HG03575 (cell line): ENCODE results near the gene CPD.
"Not testable (repeated sequence)": the region's sequence is repeated elsewhere in the genome, so short reads cannot be mapped to it uniquely, and the experiment has no call there.

Experiments used
- ATAC-seq: cut with Tn5 transposase; IDR thresholded peaks from one replicate; pipeline ENCODE4 v1.9.1; 2021; ENCODE audit not compliant: unreplicated experiment, insufficient number of reproducible peaks, low FRiP score; ENCODE audit errors: extremely low read depth

The CPD gene

GRCh38 chr17:30414486-30414885, 35.8 kb downstream of the CPD start:
- ATAC-seq = no peak

GRCh38 chr17:30415491-30415890, 36.8 kb downstream of the CPD start:
- ATAC-seq = no peak

DNA sequence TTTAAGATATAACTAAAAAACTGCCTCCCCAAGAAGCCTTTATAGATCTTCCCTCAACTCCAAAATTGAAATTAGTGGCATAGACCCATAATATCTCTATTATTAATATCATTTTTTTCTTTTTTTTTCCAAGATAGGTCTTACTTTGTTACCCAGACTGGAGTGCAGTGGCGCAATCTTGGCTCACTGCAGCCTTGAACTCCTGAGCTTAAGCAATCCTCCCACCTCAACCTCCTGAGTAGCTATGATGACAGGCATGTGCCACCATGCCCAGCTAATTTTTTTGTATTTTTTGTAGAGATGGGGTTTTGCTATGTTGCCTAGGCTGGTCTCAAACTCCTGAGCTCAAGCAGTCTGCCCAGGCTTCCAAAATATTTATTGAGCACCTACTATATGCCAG, 39.3 kb downstream of the CPD start:
- ATAC-seq = not testable (repeated sequence)

DNA sequence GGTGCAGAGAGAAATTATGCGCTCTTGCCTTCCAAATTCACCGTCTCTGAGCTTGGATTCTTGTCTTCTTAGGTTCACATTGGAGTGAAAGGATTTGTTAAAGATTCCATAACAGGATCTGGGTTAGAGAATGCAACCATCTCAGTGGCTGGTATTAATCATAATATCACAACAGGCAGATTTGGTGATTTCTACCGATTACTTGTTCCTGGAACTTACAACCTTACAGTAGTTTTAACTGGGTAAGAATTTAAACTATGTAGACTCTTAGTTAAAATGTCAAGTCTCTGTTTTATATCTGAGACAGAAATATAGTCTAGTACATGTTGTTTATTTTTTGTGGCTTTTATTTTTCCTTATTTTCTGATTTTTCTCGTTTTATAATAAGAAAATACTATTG, 42.9 kb downstream of the CPD start:
- no peak for ATAC-seq

GRCh38 chr17:30422171-30422570, 43.4 kb downstream of the CPD start:
- no peak for ATAC-seq

DNA sequence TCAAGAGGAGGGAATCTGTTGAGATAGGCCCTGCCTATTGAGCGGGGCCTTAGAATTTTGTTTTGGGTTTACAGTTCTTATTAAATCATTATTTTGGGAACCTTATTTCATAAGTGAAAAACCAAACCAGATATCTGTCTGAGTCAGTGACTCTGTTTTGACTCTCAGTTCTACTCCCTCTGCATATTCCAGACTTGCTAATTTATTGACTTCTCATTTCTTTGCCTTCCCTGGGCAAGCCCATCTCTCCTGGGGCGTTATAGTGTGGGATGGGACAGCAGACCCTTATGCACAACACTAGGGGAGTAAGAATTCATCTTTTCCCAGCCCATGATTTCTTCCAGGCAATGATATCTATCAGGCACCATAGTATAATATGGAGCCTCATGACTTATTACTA, 45.7 kb downstream of the CPD start:
- no peak for ATAC-seq

DNA sequence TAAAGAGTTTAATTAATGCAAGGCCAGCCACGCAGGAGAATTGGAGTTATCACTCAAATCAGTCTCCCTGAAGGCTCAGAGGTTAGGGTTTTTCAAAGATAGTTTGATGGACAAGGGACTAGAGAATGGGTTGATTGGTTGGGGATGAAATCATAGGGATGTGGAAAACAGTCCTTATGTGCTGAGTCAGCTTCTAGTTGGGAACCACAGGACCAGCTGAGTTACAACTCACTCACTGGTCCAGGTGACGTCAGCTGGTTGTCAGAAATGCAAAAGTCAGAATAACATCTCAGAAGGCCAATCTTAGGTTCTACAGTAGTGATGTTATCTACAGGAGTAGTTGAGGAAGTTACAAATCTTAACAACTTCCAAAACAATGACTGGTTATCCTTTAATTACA, 47.6 kb downstream of the CPD start:
- no peak for ATAC-seq

- no peak for ATAC-seq
Measured at GRCh38 chr17:30427611-30428010, 48.9 kb downstream of the CPD start.

DNA sequence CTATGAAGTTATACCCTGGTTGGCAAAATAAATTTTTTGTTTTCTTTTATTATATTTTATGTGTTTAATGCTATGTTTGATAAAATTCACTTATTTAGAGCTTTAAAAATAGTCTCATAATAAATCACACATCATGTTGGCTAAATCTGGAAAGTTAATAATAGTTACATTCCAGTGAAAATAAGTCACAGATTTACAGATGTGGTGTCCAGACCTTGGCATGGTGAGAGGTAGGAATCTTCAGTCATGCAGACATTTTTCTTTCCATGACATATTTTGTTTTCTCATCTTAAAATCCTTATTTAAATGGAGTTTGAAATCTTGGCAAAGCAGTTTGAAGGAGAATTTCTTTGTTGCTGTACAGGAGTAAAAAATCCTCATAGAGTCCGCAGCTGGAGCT, 50.4 kb downstream of the CPD start:
- no peak for ATAC-seq

- no peak for ATAC-seq
Measured at GRCh38 chr17:30433514-30433913, 54.8 kb downstream of the CPD start.

- ATAC-seq = no peak
Measured at GRCh38 chr17:30436729-30437128, 58.0 kb downstream of the CPD start.

DNA sequence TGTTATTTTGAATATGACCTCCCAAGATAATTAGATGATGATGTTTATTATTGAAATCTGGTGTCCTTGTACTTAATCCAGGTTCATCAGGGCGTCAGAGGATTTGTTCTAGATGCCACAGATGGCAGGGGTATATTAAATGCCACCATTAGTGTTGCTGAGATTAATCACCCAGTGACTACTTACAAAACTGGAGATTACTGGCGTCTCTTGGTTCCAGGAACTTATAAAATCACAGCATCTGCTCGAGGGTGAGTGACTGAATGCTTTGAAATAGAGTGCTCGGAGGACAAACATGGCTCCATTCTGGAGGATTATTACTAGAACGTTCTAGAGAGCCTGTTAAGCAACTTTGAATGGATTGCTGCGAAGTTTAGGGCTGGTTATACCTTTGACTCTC, 65.0 kb downstream of the CPD start:
- no peak for ATAC-seq

DNA sequence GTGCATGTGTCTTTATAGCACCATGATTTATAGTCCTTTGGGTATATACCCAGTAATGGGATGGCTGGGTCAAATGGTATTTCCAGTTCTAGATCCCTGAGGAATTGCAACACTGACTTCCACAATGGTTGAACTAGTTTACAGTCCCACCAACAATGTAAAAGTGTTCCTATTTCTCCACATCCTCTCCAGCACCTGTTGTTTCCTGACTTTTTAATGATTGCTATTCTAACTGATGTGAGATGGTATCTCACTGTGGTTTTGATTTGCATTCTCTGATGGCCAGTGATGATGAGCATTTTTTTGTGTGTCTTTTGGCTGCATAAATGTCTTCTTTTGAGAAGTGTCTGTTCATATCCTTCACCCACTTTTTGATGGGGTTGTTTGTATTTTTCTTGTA, 67.9 kb downstream of the CPD start:
- ATAC-seq = not testable (repeated sequence)

DNA sequence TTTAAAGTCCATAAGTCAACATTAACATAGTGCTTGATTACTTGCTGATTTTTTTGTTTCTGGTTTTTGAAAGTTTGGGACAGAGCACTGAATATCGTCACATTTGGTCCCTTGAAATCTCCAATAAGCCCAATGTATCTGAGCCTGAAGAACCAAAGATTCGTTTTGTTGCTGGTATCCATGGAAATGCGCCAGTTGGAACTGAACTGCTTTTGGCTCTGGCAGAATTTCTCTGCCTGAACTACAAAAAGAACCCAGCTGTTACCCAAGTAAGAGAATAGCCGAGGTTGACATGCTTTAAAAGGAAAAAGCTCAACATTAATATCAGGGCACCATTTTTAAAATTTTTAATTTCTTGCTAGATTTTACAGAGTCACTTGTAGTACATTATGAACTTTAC, 70.8 kb downstream of the CPD start:
- no peak for ATAC-seq

DNA sequence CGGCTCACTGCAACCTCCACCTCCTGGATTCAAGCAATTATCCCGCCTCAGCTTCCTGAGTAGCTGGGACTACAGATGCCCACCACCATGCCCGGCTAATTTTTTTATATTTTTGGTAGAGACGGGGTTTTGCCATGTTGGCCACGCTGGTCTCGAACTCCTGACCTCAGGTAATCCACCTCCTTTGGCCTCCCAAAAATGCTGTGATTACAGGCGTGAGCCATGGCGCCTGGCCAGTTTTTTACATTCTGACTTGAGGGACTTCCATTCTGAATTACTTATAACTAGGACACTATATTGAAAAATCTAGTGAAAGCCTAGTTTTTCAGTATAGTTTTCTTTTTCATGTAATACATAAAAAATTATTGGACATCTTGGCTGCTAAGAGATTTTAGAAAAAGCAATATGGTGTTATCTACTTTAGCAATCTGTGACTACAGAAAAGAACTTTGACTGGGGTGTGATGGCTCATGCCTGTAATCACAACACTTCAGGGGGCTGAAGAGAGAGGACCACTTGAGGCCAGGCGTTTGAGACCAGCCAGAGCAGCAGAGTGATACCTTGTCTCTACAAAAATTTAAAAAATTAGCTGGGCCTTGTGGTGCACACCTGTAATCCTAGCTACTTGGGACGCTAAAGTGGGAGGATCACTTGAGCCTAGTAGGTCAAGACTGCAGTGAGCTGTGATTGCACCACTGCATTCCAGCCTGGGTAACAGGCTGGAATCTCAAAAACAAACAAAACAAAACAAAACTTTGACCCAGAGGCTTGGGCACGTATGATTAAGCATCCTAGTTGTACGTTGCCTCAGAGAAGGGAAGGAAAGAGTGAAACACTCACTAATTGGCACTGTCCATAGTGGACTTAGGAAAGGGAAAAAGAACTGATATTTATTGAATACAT, 71.6 kb downstream of the CPD start:
- no peak for ATAC-seq

DNA sequence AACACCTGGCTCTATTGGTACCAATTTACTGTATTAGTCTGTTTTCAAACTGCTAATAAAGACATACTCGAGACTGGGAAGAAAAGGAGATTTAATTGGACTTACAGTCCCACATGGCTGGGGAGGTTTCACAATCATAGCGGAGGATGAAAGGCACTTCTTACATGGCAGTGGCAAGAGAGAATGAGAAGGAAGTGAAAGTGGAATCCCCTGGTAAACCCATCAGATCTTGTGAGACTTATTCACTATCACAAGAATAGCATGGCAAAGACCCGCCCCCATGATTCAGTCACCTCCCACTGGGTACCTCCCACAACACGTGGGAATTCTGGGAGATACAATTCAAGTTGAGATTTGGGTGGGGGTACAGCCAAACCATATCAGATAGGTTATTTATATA, 75.9 kb downstream of the CPD start:
- no peak for ATAC-seq

DNA sequence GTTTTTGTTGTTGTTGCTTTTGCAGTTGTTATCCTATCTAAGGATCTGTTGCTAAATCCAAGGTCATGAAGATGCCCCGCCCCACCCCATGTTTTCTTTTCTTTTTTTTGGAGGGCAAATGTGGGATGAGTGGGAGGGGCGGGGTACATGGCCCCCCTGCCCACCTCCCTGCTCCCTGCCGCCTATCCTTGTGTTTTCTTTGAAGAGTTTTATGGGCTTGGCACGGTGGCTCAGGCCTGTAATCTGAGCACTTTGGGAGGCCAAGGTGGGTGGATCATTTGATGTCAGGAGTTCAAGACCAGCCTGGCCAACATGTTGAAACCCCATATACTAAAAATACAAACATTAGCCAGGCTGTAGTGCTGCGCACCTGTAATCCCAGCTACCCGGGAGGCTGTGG, 79.6 kb downstream of the CPD start:
- ATAC-seq = no peak

DNA sequence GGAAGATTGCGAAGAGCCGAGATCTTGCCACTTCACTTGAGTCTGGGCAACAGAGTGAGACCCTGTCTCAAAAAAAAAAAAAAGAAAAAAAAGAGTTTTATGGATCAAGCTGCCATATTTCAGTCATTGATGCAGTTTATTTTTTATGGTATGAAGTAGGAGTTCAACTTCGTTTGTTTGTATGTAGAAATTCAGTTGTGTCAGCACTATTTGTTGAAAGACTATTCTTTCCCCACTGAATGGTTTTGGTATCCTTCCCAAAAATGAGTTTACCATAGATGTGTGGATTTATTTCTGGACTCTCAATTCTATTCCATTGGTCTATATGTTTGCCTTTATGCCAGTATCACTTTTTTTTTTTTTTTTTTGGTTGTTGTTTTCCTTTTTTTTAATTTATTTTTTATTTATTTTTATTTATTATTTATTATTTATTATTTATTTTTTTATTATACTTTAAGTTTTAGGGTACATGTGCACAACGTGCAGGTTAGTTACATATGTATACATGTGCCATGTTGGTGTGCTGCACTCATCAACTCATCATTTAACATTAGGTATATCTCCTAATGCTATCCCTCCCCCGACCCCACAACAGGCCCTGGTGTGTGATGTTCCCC, 80.2 kb downstream of the CPD start:
- not testable (repeated sequence) for ATAC-seq

- no peak for ATAC-seq
Measured at GRCh38 chr17:30468465-30468864, 89.7 kb downstream of the CPD start.

- ATAC-seq = no peak
Measured at GRCh38 chr17:30472238-30472890, 93.6 kb downstream of the CPD start.
